Spleen (tissue), 11 donors: ENCODE data around the gene OSBPL8. TPM values are rescaled to one million over a fixed set of nuclear protein-coding genes. Genes with fewer than 3 reads are reported as not detected.
"Not testable (repeated sequence)": the region's sequence is repeated elsewhere in the genome, so short reads cannot be mapped to it uniquely, and the experiment has no call there.

Source experiments
- DNase-seq: peaks from one replicate; pipeline ENCODE4 v3.0.0-alpha.2; 2020
- H3K27ac ChIP-seq, 8 donors: fragments of 200-600 bp; sonication (generic) in 7 of 8; 1 replicate in 4 of 8; 2 replicates in 4 of 8; pipeline versions ENCODE4 v1.5.0 to v1.8.0; 2016 to 2021; ENCODE audit warnings: inconsistent platforms in 4 of 8, mild to moderate bottlenecking in 4 of 8, moderate library complexity in 1 of 8
- H3K27me3 ChIP-seq, 7 donors: fragments of 200-600 bp; sonication (generic) in 6 of 7; replicated peaks in 1 of 7; 1 replicate in 4 of 7; 2 replicates in 3 of 7; pipeline versions ENCODE4 v1.5.0 to v1.8.0; 2016 to 2021; ENCODE audit warnings: inconsistent platforms in 3 of 7, mild to moderate bottlenecking in 1 of 7
- H3K36me3 ChIP-seq, 6 donors: fragments of 200-600 bp; sonication (generic) in 5 of 6; 1 replicate in 4 of 6; 2 replicates in 2 of 6; pipeline versions ENCODE4 v1.5.0 to v1.8.0; 2016 to 2021; ENCODE audit warnings: inconsistent platforms in 2 of 6
- H3K4me1 ChIP-seq, 6 donors: fragments of 200-600 bp; sonication (generic) in 5 of 6; 1 replicate in 3 of 6; 2 replicates in 3 of 6; pipeline versions ENCODE4 v1.5.0 to v1.8.0; 2016 to 2021; ENCODE audit warnings: inconsistent platforms in 3 of 6
- H3K4me3 ChIP-seq, 8 donors: fragments of 200-600 bp; sonication (generic) in 7 of 8; 1 replicate in 4 of 8; 2 replicates in 4 of 8; pipeline versions ENCODE4 v1.5.0 to v1.8.0; 2016 to 2021; ENCODE audit warnings: inconsistent platforms in 4 of 8, mild to moderate bottlenecking in 4 of 8, moderate library complexity in 2 of 8
- H3K9me3 ChIP-seq, 8 donors: fragments of 200-600 bp; sonication (generic) in 7 of 8; 1 replicate in 4 of 8; 2 replicates in 4 of 8; pipeline versions ENCODE4 v1.5.0 to v1.8.0; 2016 to 2021; ENCODE audit warnings: inconsistent platforms in 4 of 8
- CTCF ChIP-seq, 11 experiments: fragments of 200-600 bp in 7 of 11; fragments of 450-650 bp in 4 of 11; sonication (generic) in 4 of 11; IDR thresholded peaks in 8 of 11; conservative IDR thresholded peaks in 3 of 11; 1 replicate in 7 of 11; 2 replicates in 4 of 11; pipeline versions ENCODE4 v1.4.0 to v1.8.0; 2016 to 2021; ENCODE audit warnings: antibody characterized with exemption in 11 of 11, inconsistent platforms in 4 of 11, mild to moderate bottlenecking in 1 of 11
- POLR2A ChIP-seq, 3 donors: fragments of 450-650 bp; IDR thresholded peaks; one replicate each; pipeline ENCODE4 v1.5.1; 2017; ENCODE audit warnings: antibody characterized with exemption in 3 of 3, mild to moderate bottlenecking in 1 of 3
- POLR2AphosphoS5 ChIP-seq, 3 donors: sonication (generic); formaldehyde crosslinking; IDR thresholded peaks; one replicate each; pipeline ENCODE4 v1.5.1; 2017; ENCODE audit warnings: antibody characterized with exemption in 3 of 3
- WGBS, 5 donors: extraction: QIAGEN DNeasy Blood & Tissue Kit in 3 of 5; methylation state at CpG; one replicate each; pipeline versions ENCODE4 v1.1.5 to v1.1.7; 2013 to 2018; 5-methylcytosine and 5-hydroxymethylcytosine counted together
- intact Hi-C: fragments of 100-400 bp; cut with DNase I; formaldehyde crosslinking; loops from one replicate; pipeline ENCODE4 v1.15.0; 2023; ENCODE audit warnings: low total_unique reads
- polyA plus RNA-seq, 3 donors: library from polyadenylated mRNA; stranded (reverse); fragments of 200-250 nt; gene quantifications; one replicate each; pipeline ENCODE4 v1.2.1, GENCODE V29; 2013
- total RNA-seq, 7 donors: library from RNA; depleted of rRNA in 3 of 7; stranded (reverse); fragments of >200 nt in 3 of 7; fragmentation: NEBNext Ultra II Directional in 4 of 7; extraction: Animal tissue kit (Norgen Biotek cat#: 25700) in 4 of 7; gene quantifications; one replicate each; pipeline versions ENCODE4 v1.1.0 to v1.2.1, GENCODE V29; 2016 to 2021
- donor health status: healthy with polysubstance abuse.
- donor health status: DM: no; HTN: no; CAD: no; lungs with moderate emphysema.
- donor health status: DM: no; HTN: no; CAD: no.
- donor health status: Bipolar disorder and iron deficiency.
- donor health status: healthy.
- donor health status: DM: no; HTN: no; CAD: no.
- donor health status: DM: yes; HTN: yes; CAD: no.

The OSBPL8 gene
- total and polyA plus RNA-seq, 10 donors = 10.7 to 127 (median 109) TPM

DNA sequence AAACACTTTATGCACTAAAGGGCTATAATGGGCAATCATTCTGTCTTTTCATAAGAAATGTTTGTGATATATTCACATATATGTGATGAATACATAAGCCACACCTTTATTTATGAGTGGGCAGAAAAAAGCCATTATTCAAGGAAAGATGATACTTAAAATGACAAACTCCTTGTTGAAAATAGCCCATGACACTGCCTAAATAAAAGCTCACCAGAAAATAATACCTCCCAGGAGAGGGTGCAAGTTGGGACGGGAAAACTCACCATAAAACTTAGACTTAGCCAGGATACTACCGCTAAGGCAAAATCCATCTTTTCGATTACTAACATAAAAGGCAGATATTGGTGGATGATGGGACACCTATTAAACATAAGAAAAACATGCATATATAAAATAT is 175.6 kb downstream of the OSBPL8 start:
- H3K36me3 ChIP-seq = peaks cover 0 to 86% (median 44%) of the 10 kb centered on the region in 6 donors
- no peaks in the 10 kb centered on the region for H3K27me3 ChIP-seq
- H3K27ac ChIP-seq = no peak overlapping the region
- TF ChIP-seq POLR2AphosphoS5 (IDR thresholded peaks at IDR 0.05) (no peak), POLR2A (IDR thresholded peaks at IDR 0.05) (no peak), CTCF (IDR thresholded peaks at IDR 0.05 in 8 of 11, conservative IDR thresholded peaks at IDR 0.05 in 3 of 11) (no peak)
- no peaks in the 10 kb centered on the region for H3K9me3 ChIP-seq
- no peaks in the 10 kb centered on the region for H3K4me1 ChIP-seq
- no peak overlapping the region for H3K4me3 ChIP-seq
- WGBS, 5 donors = 93 to 100% (median 98%) methylated on average over 3 of the region's 3 CpGs
- no peak for DNase-seq
- intact Hi-C loops = no loop called here

DNA sequence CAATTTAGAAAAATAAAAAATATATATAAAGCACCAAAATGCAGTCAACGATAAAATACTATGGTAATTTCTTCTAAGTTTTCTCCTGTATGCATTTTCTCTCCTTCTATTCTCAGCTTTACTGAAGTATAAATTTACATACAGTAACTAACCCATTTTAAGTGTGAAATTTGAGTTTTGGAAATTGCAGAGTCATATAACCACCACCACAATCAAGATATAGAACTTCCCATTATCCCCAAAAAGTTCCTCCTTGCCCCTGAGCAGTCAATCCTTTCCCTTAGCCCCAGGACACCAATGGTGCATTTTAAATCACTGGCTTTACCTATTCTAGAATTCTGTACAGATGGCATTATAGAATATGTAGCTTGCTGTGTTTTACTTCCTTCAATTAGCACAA is 180.3 kb downstream of the OSBPL8 start:
- no peak for TF ChIP-seq POLR2AphosphoS5 (IDR thresholded peaks at IDR 0.05)
- TF ChIP-seq POLR2A (IDR thresholded peaks at IDR 0.05) = no peak
- TF ChIP-seq CTCF (IDR thresholded peaks at IDR 0.05 in 8 of 11, conservative IDR thresholded peaks at IDR 0.05 in 3 of 11) = no peak
- no peaks in the 10 kb centered on the region for H3K4me1 ChIP-seq
- WGBS, 5 donors = 97 to 99% (median 98%) methylated on average over 1 of the region's 1 CpG
- intact Hi-C loops = no loop called here
- H3K9me3 ChIP-seq = peaks cover 0 to 3% (median 0%) of the 10 kb centered on the region in 8 donors
- peaks cover 0 to 86% (median 50%) of the 10 kb centered on the region in 6 donors for H3K36me3 ChIP-seq
- no peaks in the 10 kb centered on the region for H3K27me3 ChIP-seq
- DNase-seq = no peak
- no peak overlapping the region for H3K4me3 ChIP-seq
- H3K27ac ChIP-seq = no peak overlapping the region

- peaks cover 0 to 86% (median 52%) of the 10 kb centered on the region in 6 donors for H3K36me3 ChIP-seq
- intact Hi-C loops = not testable (repeated sequence)
- 91 to 100% (median 98%) methylated on average over 1 of the region's 1 CpG for WGBS, 5 donors
These were observed 182.7 kb downstream of the OSBPL8 start for GRCh38 chr12:76376876-76377275.

DNA sequence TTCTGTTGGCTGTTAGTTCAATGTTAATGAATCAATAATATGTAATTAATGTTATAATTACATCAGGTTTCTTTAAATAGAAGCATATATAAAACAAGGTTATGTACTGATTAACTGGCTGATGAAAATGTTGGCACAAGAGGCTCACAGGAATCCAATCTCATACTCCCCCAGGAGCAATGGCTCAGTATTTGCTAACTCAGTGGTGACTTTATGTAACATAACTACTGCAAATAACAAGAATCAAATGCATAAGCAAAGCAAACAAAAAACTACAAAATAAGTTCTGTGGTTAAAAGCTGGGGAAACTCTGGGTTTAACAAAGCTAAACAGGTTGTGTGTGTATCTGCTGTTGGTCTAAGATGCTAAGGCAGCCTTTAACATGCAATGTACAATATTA is 183.6 kb downstream of the OSBPL8 start:
- intact Hi-C loops = no loop called here
- H3K27me3 ChIP-seq = no peaks in the 10 kb centered on the region
- no peak overlapping the region for H3K27ac ChIP-seq
- TF ChIP-seq CTCF (IDR thresholded peaks at IDR 0.05 in 8 of 11, conservative IDR thresholded peaks at IDR 0.05 in 3 of 11) (no peak), POLR2AphosphoS5 (IDR thresholded peaks at IDR 0.05) (no peak), POLR2A (IDR thresholded peaks at IDR 0.05) (no peak)
- peaks cover 0 to 91% (median 57%) of the 10 kb centered on the region in 6 donors for H3K36me3 ChIP-seq
- DNase-seq = no peak
- peaks cover 0 to 3% (median 0%) of the 10 kb centered on the region in 8 donors for H3K9me3 ChIP-seq
- no peak overlapping the region for H3K4me3 ChIP-seq
- no peaks in the 10 kb centered on the region for H3K4me1 ChIP-seq

More at GRCh38 chr12:76376876-76377275, 182.7 kb downstream of the OSBPL8 start:
- not testable (repeated sequence) for H3K9me3 ChIP-seq, H3K4me1 ChIP-seq, H3K27ac ChIP-seq, H3K27me3 ChIP-seq, H3K4me3 ChIP-seq, DNase-seq

DNA sequence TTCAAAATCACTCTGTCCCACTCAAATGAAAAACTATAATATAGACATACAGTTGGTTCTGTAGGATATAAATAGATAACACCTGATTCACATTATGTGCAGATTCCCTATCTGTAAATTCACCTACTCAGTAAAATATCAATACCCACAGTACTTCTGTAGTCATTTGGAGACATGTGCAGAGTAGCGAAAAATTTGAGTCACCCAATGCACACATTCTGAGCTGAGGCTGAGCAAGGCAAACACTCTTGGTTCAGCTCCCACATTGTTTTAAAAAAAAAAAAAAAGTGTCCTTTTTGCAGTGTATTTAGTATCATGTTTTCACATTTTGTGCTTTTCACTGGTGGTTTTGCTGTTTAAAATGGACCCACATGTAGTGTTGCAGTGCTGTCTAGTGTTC is 184.1 kb downstream of the OSBPL8 start:
- Histone ChIP-seq H3K27ac (no peak overlapping the region), H3K36me3 (peaks cover 0 to 95% (median 61%) of the 10 kb centered on the region in 6 donors), H3K4me3 (no peak overlapping the region), H3K9me3 (peaks cover 0 to 3% (median 0%) of the 10 kb centered on the region in 8 donors), H3K4me1 (no peaks in the 10 kb centered on the region), H3K27me3 (no peaks in the 10 kb centered on the region)
- TF ChIP-seq CTCF (IDR thresholded peaks at IDR 0.05 in 8 of 11, conservative IDR thresholded peaks at IDR 0.05 in 3 of 11) = no peak
- TF ChIP-seq POLR2AphosphoS5 (IDR thresholded peaks at IDR 0.05) = no peak
- no peak for TF ChIP-seq POLR2A (IDR thresholded peaks at IDR 0.05)
- intact Hi-C loops = no loop called here
- whole genome bisulfite sequencing, 5 donors = 82 to 100% (median 93%) methylated on average over 1 of the region's 1 CpG
- DNase-seq = no peak
